D721Med (cell line): ENCODE data around the gene FHL3.

Experiments used
- DNase-seq: peaks from one replicate; pipeline ENCODE4 v3.0.0; 2011; ENCODE audit warnings: low spot score; ENCODE audit not compliant: insufficient read length
- FAIRE-seq: peaks from 2 replicates; lab custom pipeline; 2011; peaks lifted over from hg19 to GRCh38; lab: Jason Lieb, UNC
- TF ChIP-seq, protein P1 (sequence below): IDR thresholded peaks from 2 replicates; pipeline ENCODE4 v1.5.1; 2012; ENCODE audit warnings: mild to moderate bottlenecking, control low read depth; ENCODE audit not compliant: insufficient read depth; ENCODE audit errors: missing control alignments

The FHL3 gene

DNA sequence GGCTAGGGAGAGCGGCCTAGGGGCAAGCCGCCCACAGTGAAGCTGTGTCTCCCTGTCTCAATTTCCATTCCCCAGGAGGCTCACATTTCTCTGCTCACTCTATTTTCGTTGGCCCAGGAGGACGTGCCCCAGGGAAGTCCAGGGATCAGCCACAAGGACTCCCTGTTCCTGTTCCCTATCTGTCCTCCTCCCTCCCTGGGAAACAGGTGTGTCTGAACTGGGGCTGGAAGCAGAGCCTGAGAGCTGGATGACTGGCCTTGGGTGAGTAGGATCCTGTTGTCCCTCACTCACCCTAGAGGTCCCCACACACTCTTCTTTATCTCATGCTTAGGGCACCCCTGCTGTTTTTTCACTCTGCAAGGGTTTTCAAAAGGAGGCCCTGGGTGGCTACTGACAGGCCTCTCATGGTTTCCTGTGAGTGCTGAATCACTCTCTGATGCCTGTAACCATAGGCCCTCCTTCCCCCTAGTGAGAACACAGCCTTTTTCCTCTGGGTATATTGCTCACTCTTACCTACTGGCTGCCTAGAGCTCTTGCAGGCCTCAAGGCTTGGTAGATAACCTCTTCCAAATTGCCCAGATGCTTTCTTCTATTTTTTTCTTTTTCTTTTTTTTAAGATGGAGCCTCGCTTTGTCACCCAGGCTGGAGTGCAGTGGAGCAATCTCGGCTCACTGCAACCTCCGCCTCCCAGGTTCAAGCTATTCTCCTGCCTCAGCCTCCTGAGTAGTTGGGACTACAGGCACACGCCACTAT, 4.0 kb upstream of the FHL3 start:
- DNase-seq (no peak), FAIRE-seq (no peak)
- TF ChIP-seq, protein P1, sequence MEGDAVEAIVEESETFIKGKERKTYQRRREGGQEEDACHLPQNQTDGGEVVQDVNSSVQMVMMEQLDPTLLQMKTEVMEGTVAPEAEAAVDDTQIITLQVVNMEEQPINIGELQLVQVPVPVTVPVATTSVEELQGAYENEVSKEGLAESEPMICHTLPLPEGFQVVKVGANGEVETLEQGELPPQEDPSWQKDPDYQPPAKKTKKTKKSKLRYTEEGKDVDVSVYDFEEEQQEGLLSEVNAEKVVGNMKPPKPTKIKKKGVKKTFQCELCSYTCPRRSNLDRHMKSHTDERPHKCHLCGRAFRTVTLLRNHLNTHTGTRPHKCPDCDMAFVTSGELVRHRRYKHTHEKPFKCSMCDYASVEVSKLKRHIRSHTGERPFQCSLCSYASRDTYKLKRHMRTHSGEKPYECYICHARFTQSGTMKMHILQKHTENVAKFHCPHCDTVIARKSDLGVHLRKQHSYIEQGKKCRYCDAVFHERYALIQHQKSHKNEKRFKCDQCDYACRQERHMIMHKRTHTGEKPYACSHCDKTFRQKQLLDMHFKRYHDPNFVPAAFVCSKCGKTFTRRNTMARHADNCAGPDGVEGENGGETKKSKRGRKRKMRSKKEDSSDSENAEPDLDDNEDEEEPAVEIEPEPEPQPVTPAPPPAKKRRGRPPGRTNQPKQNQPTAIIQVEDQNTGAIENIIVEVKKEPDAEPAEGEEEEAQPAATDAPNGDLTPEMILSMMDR, result no peak

DNA sequence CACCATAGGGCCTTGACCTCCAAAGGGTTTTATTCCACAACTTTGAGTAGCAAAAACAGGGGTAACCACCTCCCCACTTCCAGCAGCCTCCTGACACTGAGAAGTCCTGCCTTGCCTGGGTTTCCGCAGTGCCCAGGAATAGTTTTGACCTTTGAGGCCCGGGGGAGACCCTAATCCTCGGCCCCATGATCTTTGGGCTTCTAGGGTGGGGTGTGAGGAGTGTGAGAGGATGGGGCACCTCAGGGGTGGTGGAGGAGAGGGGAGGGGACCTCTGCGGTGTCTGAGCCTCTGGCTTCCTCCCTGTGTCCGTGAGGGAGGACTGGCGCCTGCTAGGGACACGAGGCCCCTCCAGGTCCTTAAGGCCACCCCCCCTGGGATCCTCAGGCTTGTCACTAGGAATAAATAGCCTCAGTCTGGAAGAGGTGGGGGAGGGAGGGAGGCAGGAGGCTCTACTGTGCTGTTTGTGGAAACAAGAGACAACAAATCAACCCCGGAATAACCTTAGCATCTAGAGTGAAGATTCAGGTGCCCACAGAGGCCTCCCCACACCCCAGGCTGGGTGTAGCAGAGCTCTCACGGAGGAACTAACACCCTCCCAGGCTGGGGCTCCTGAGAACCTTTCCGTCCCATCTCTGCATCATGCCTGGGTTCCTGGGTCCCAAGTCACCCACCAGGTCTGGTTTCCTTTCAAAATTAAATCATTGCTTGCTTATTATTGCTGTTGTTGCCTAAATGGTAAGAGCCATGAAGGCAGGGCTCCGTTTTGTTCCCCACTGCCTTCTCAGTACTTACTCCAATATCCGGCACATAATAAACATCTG, 904 bp upstream of the FHL3 start:
- DNase-seq (no peak), FAIRE-seq (no peak)
- TF ChIP-seq, protein P1, result no peak

DNA sequence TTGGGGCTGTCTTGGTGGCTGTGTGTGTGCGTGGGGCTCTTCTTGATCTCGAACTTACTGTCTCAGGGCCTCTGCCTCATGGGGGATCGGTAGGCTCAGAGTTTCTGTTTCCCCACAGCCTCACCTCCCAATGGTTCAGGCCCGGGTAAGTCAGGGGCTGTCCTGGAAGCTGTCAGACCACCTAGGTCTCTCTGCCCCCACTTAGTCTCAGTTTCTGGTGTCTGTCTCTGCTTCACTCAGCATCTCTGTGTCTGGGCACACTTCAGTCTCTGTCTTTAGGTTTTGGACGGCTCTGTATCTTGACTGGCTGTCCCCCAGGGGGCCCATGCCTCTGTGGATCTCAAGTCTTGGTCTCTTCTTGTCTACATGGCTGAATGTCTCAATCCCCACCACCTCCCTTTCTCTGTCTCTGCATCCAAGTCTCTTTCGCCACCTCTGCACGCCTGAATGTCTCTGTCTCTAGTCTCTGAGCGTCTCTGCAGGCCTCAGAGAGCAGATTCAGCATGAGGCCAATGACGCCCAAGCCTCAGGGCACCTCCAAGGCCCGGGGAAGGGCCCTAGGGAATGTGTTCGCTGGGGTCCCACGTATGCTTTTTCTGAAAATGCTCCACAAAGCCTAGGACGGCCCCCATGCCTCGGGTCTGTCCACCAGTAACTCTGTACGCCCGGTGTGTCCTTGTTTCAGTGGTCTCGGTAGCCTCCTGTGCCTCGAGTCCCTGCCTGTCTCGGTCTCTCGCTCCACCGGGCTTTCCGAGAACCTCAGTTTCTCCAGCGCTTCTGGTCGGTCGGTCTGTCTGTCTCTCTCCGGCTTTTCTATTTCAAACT, 818 bp downstream of the FHL3 start:
- TF ChIP-seq, protein P1, result no peak
- DNase-seq (no peak), FAIRE-seq (no peak)

DNA sequence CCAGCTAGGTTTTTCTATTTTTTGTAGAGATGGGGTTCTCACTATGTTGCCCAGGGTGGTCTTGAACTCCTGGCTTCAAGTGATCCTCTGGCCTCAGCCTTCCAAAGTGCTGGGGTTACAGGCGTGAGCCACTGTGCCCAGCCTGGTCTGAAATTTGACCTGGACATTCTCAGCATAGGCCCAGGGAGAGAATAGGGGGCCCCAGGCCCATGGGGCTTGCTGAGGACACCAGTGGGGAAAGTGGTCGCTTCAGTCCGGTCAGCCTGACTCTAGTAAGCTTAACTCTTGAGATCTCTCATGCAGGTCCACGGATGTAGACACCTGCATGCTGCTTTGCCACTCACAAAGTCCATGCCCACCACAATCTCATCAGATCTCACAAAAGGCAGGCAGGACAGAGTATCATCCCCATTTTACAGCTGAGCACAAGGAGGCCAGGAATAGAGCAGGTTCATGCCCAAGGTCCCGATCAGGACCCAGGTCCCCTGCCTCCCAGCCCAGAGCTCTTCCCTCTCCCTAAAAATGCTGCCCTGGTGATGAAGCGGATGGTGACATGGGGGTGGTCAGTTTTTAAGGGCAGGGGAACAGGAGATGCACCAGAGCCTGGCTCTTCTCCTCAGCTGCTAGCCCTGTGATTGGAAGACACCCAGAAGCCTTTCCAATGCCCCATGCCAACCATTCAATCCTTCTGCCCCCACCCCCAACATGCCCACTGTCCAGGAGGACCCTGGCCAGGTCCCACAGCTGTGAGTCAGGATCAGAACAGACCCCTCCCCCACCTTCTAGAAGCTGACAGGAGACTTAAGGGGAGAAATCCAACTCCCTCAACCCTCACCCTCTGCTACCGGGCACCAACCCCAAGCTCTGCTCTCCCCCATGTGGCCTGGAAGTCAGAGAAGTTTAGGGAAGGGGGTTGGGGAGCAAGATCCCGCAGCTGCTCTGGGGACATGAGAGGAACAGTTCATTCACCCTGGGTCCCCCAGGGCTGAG, 1.8 kb downstream of the FHL3 start:
- TF ChIP-seq, protein P1, result no peak
- FAIRE-seq (no peak), DNase-seq (no peak)

DNA sequence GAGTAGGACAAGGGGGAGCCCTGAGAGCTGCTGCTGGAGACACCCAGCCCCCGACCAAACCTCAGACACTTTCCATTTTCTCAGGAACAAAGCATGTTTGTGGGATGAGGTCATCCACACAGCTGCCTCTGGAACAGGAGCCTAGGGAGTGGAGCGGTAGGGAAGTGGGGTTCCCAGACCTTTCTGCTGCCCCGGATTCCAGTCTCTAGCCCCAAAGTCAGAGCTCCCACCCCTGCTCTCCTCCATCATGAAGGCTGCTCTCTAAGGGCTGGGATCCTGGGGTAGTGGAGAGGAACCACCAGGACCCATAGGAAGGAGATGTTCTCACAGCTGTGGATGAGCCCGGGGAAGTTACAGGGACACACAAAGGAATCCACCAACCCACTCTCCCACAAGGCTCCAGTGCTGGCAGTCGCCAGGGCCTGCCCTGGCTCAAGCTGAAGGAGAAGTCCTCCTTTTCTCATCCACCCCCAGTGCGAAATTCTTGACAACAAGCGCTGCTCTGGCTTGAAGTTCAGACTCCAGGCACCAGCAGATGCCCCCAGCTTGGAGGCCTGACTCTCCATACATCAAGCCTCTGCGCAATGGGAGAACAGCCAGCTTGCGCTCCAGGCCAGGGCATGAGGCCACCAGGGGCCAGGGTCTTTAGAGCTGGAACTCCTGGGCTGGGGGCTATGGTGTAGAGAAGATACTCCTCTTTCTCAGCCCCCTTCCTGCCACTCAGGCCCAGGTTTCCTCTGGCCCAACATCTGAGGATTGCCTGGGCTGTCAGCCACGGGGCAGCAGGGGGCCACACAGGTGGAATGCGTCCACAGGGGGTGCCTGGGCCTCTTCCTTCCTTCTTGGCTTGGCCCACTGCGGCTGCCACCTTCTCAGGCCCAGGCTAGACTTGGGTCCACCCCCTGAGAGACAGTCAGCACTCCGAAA, 4.5 kb downstream of the FHL3 start:
- FAIRE-seq, result no peak
- TF ChIP-seq, protein P1, result no peak
- DNase-seq, result no peak

DNA sequence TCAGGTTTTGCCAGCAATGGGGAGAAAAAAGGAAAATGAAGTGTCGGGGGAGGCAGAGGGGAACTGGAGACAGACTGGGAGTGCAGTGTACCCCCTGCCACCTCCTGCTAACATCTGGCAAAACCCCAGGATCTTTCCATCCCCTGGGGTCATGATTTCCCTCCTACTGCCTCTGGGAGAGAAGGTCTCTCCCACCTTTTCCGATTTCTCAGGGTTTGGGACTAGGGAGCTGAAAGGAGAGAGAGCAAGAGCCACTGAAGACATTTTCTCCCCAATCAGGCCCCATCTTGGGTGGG, 5.1 kb downstream of the FHL3 start:
- DNase-seq, result no peak
- no peak for FAIRE-seq
- TF ChIP-seq, protein P1, result no peak
